Upper lobe of left lung (tissue), 6 donors: Measurements from ENCODE around the gene ARHGAP11A. TPM values are rescaled to one million over a fixed set of nuclear protein-coding genes. Genes with fewer than 3 reads are reported as not detected.

Experiments
- ATAC-seq, 2 donors: fragments of 200-7000 bp; cut with Tn5 transposase; one replicate each; pipeline ENCODE4 v1.9.1; 2022; ENCODE audit warnings: mild to moderate bottlenecking in 2 of 2, moderate library complexity in 2 of 2; ENCODE audit not compliant: low FRiP score in 2 of 2
- DNase-seq, 2 donors: peaks; one replicate each; pipeline ENCODE4 v3.0.0-alpha.2; 2019 to 2020
- H3K27ac ChIP-seq, 4 donors: fragments of 200-600 bp; sonication (generic); one replicate each; pipeline ENCODE4 v1.5.1; 2016 to 2019
- H3K27me3 ChIP-seq, 4 donors: fragments of 200-600 bp; sonication (generic); one replicate each; pipeline ENCODE4 v1.5.1; 2017 to 2019
- H3K36me3 ChIP-seq, 4 donors: fragments of 200-600 bp; sonication (generic); one replicate each; pipeline ENCODE4 v1.5.1; 2016 to 2019
- H3K4me1 ChIP-seq, 4 donors: fragments of 200-600 bp; sonication (generic); one replicate each; pipeline ENCODE4 v1.5.1; 2018 to 2019
- H3K4me3 ChIP-seq, 4 donors: fragments of 200-600 bp; sonication (generic); one replicate each; pipeline ENCODE4 v1.5.1; 2017 to 2019; ENCODE audit warnings: mild to moderate bottlenecking in 2 of 4, moderate library complexity in 1 of 4
- H3K9me3 ChIP-seq, 4 donors: fragments of 200-600 bp; sonication (generic); one replicate each; pipeline ENCODE4 v1.5.1; 2018 to 2019
- CTCF ChIP-seq, 6 experiments: fragments of 450-650 bp in 4 of 6; fragments of 200-600 bp in 2 of 6; sonication (generic) in 2 of 6; IDR thresholded peaks; one replicate each; pipeline ENCODE4 v1.5.1; 2016 to 2019; ENCODE audit warnings: antibody characterized with exemption in 6 of 6
- EP300 ChIP-seq, 4 donors: sonication (generic); formaldehyde crosslinking; IDR thresholded peaks; one replicate each; pipeline ENCODE4 v1.5.1; 2017; ENCODE audit warnings: antibody characterized with exemption in 4 of 4, control low read depth in 2 of 4
- POLR2A ChIP-seq, 4 donors: fragments of 450-650 bp; IDR thresholded peaks; one replicate each; pipeline ENCODE4 v1.5.1; 2016 to 2017; ENCODE audit warnings: antibody characterized with exemption in 4 of 4, mild to moderate bottlenecking in 2 of 4
- POLR2AphosphoS5 ChIP-seq, 2 donors: sonication (generic); formaldehyde crosslinking; IDR thresholded peaks; one replicate each; pipeline ENCODE4 v1.5.1; 2017; ENCODE audit warnings: antibody characterized with exemption in 2 of 2
- WGBS, 2 donors: methylation state at CpG; one replicate each; pipeline ENCODE4 v1.1.5; 2017 to 2018; 5-methylcytosine and 5-hydroxymethylcytosine counted together
- total RNA-seq, 6 donors: library from RNA; depleted of rRNA in 4 of 6; stranded (reverse); fragments of >200 nt in 4 of 6; gene quantifications; one replicate each; pipeline versions ENCODE4 v1.1.0 to v1.2.1, GENCODE V29; 2016 to 2021
- donor health status: DM: no; HTN: no; CAD: no; lungs with moderate emphysema.
- donor health status: DM: no; HTN: yes; CAD: no; lungs with severe emphysema.

ARHGAP11A gene
- total RNA-seq, 6 donors from 2014 or later: 2.1 to 4.8 (median 3.9) TPM

GRCh38 chr15:32636410-32636809 is 21.1 kb downstream of the ARHGAP11A start:
- ATAC-seq (no peak), DNase-seq (no peak)
- Histone ChIP-seq H3K27ac (no peak overlapping the region), H3K9me3 (no peaks in the 10 kb centered on the region), H3K27me3 (no peaks in the 10 kb centered on the region), H3K36me3 (no peaks in the 10 kb centered on the region), H3K4me3 (no peak overlapping the region), H3K4me1 (peaks cover 0 to under 1% (median 0%) of the 10 kb centered on the region in 4 donors)
- TF ChIP-seq CTCF (IDR thresholded peaks at IDR 0.05) (no peak), POLR2A (IDR thresholded peaks at IDR 0.05) (no peak), POLR2AphosphoS5 (IDR thresholded peaks at IDR 0.05) (no peak), EP300 (IDR thresholded peaks at IDR 0.05) (no peak)
- 94 to 99% methylated on average over 3 of the region's 3 CpGs for WGBS, 2 donors

DNA sequence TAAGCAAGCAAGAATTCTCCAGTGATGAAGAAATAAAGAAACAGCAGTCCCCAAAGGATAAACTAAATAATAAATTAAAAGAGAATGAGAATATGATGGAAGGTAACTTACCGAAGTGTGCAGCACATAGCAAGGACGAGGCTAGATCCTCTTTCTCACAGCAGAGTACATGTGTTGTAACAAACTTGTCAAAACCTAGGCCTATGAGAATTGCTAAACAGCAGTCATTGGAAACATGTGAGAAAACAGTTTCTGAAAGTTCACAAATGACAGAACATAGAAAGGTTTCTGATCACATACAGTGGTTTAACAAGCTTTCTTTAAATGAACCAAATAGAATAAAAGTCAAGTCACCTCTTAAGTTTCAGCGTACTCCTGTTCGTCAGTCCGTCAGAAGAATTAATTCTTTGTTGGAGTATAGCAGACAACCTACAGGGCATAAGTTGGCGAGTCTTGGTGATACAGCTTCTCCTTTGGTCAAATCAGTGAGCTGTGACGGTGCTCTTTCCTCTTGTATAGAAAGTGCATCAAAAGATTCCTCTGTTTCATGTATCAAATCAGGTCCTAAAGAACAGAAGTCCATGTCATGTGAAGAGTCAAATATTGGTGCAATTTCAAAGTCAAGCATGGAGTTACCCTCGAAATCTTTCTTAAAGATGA is 21.7 kb downstream of the ARHGAP11A start:
- Histone ChIP-seq H3K9me3 (no peaks in the 10 kb centered on the region), H3K4me3 (no peak overlapping the region), H3K27me3 (no peaks in the 10 kb centered on the region), H3K4me1 (peaks cover 0 to 5% (median 2%) of the 10 kb centered on the region in 4 donors), H3K36me3 (no peaks in the 10 kb centered on the region), H3K27ac (no peak overlapping the region)
- 93 to 96% methylated on average over 8 of the region's 8 CpGs for WGBS, 2 donors
- DNase-seq (no peak), ATAC-seq (no peak)
- TF ChIP-seq CTCF (IDR thresholded peaks at IDR 0.05) (no peak), POLR2A (IDR thresholded peaks at IDR 0.05) (no peak), POLR2AphosphoS5 (IDR thresholded peaks at IDR 0.05) (no peak), EP300 (IDR thresholded peaks at IDR 0.05) (no peak)

DNA sequence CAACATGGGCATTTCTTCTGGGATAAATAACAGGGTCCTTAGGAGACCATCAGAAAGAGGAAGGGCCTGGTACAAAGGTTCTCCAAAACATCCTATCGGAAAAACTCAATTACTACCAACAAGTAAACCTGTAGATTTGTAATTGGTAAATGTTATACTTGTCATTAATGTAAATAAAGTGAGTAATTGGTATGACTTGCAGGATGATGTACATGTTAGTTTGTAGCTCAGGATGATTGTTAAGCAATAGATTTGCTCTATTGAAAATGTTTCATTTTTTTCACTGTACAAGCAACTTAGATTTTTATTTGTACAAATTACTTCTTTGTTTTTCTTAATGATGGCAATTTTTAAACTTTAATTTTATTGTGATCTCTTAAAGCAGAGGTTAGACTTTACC is 22.4 kb downstream of the ARHGAP11A start:
- Histone ChIP-seq H3K27ac (no peak overlapping the region), H3K36me3 (no peaks in the 10 kb centered on the region), H3K9me3 (no peaks in the 10 kb centered on the region), H3K4me1 (peaks cover 0 to 5% (median 2%) of the 10 kb centered on the region in 4 donors), H3K27me3 (no peaks in the 10 kb centered on the region), H3K4me3 (no peak overlapping the region)
- 94 to 100% methylated on average over 1 of the region's 1 CpG for whole genome bisulfite sequencing, 2 donors
- ATAC-seq (no peak), DNase-seq (no peak)
- TF ChIP-seq EP300 (IDR thresholded peaks at IDR 0.05) (no peak), CTCF (IDR thresholded peaks at IDR 0.05) (no peak), POLR2A (IDR thresholded peaks at IDR 0.05) (no peak)

GRCh38 chr15:32641517-32642059 is 26.3 kb downstream of the ARHGAP11A start, which contains the start of gene SCG5:
Gene SCG5 (plus strand): TSS chr15:32641710. CDS start chr15:32643593, 1,883 bp downstream.
- Histone ChIP-seq H3K36me3 (no peaks in the 10 kb centered on the region), H3K27ac (no peak within 1 kb of the TSS), H3K27me3 (no peaks in the 10 kb centered on the region), H3K4me1 (peaks cover 0 to 5% (median 2%) of the 10 kb centered on the region in 4 donors), H3K9me3 (no peaks in the 10 kb centered on the region), H3K4me3 (peak within 1 kb of the TSS in 3 of 4 donors; percentile 12 to 28 (median 13))
- peak; percentile 26 to 67 for ATAC-seq
- WGBS, 2 donors: 31 to 38% methylated on average over 12 to 22 of the region's 22 CpGs
- no peak for TF ChIP-seq EP300 (IDR thresholded peaks at IDR 0.05)
- TF ChIP-seq POLR2AphosphoS5 (IDR thresholded peaks at IDR 0.05): no peak
- no peak for TF ChIP-seq CTCF (IDR thresholded peaks at IDR 0.05)
- TF ChIP-seq POLR2A (IDR thresholded peaks at IDR 0.05): no peak
- DNase-seq: peak; percentile 38 to 69
